GM03348 (cell line): ENCODE results near the gene ENO1.
"Not testable (repeated sequence)": the region's sequence is repeated elsewhere in the genome, so short reads cannot be mapped to it uniquely, and the experiment has no call there.

Experiments
- DNase-seq: peaks from one replicate; pipeline ENCODE4 v3.0.0; 2012; ENCODE audit warnings: low spot score

ENO1 gene

GRCh38 chr1:8845104-8846097, 33.1 kb downstream of the ENO1 start:
- no peak for DNase-seq

DNA sequence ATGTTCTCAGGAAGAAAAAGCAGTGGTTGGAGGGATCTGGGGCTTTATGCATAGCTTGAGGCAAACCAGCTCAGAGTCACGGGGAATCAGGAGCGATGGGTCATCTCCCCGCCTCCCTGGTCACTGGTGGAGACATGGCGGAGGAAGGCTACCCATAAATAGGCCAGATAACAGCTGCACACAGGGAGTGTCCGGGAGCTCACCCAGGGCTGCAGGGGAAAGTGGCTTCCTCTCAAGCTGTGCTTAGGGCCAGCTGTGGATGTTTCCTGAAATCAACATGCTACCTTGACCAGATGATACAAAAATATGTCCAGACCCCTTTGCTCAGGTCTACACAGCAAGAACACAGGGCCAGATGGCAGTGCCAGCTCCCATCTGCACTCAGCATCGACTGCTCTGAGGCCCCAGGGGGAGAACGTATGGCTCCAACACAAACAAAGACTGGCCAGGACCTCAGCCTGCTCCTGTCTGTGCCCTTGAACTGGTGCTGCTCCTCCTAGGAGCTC, 33.9 kb downstream of the ENO1 start:
- no peak for DNase-seq

GRCh38 chr1:8841395-8841794, 37.1 kb downstream of the ENO1 start:
- DNase-seq = no peak

DNA sequence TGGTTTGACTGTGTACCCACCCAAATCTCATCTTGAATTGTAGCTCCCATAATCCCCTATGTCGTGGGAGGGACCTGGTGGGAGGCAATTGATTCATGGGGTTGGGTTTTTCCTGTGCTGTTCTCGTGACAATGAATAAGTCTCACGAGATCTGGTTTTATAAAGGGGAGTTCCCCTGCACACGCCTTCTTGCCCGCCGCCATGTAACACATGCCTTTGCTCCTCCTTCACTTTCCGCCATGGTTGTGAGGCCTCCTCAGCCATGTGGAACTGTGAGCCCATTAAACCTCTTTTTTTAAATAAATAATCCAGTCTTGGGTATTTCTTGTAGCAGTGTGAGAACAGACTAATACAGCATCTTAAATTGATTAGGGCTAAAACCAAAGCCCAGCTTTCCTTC, 38.5 kb downstream of the ENO1 start:
- no peak for DNase-seq

DNA sequence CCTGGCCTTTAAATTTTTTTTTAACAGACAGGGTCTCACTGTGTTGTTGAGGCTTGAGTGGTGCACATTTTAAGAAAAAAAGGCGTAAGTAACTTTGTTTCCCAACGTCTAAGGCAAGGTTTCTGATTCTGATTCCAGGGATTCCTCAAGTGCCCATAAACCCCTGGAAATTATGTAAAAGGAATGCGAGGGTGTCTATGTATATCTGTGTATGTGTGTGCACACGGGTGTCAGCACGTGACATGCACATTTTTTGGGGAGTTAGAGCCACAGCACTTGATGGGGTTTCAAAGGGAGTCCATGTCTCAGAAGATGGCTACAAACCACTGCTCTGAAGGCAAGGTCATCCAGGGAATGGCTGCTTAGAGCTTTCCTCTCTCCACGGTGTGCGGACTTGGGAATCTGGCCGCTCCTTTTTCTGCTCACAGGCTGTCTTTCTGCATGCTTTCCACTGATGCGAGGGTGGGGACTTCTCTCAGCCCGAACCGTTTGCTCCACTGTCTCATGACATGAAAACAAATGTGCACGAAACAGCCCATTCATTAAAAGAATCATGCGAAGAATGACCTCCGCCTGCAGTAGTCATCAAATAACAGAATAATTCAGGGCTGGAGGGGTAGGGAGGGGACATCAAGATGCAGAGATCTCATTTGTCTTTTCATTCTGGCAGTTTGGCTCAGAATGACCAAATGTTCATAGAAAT, 42.4 kb downstream of the ENO1 start:
- peak; percentile 27 for DNase-seq

GRCh38 chr1:8831340-8831739, 47.1 kb downstream of the ENO1 start:
- no peak for DNase-seq

GRCh38 chr1:8830732-8831131, 47.8 kb downstream of the ENO1 start:
- not testable (repeated sequence) for DNase-seq

GRCh38 chr1:8825985-8826481, 52.5 kb downstream of the ENO1 start:
- peak; percentile 89 for DNase-seq

DNA sequence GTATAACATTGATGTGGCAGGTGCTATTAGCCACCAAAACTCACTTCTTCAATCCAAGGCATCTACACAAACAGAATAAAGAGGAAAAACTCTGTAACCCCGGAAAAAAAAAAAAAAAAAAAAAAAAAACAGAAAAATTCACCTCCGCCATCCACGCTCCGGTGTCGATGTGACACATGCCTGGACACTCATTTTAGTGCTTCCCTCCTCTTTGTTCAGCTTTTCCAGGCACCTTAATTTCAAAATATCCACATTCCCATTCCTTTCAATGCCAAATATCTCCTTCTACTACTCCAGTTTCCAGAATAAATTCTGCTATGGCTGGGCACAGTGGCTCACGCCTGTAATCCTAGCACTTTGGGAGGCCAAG, 55.2 kb downstream of the ENO1 start:
- no peak for DNase-seq

DNA sequence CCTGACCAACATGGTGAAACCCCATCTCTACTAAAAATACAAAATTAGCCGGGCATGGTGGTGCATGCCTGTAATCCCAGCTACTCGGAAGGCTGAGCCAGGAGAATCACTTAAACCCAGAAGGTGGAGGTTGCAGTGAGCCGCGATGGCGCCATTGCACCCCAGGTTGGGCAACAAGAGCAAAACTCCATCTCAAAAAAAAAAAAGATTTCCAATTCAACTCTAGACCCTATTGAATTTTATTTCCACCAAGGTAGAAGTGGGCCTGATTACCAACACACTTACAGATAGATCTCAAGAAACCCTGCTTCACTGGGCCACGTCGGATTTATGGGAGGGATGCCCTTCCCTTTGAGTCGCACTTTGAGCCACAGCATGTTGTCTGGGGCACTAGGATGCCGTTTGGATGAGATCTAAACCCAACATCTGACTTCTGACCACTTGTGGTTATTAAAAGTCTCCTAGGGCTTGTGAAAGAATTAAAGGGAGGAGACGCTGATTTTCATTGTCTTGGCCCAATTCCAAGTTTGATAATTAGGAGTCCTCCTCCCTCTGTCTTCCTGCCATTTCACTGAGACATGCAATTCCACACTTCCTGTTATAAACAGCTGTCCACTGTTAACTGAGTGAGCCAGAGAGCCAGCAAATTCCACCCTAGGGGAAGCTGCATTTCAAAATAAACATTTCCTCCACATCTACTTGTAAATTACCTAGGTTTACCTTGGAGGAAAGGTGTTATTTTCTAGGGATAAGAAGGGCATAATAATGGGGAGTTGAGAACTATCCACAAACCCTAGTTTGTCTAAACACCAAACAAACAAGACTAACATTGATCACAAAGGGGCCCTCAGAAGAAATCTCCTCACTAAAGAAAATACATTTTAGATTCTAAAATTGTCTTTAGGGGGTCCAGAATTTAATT, 55.9 kb downstream of the ENO1 start:
- DNase-seq = peak; percentile 85

GRCh38 chr1:8821084-8821483, 57.4 kb downstream of the ENO1 start:
- DNase-seq = no peak

DNA sequence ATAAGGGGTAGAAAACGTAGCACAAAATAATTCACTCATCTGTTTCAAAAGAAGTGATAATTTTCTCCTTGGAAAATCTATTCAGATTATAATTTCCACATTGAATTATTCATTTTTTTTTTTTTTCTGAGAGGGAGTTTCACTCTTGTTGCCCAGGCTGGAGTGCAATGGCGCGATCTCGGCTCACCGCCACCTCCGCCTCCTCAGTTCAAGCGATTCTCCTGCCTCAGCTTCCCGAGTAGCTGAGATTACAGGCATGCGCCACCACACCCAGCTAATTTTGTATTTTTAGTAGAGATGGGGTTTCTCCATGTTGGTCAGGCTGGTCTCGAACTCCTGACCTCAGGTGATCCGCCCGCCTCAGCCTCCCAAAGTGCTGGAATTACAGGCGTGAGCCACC, 59.7 kb downstream of the ENO1 start:
- not testable (repeated sequence) for DNase-seq

DNA sequence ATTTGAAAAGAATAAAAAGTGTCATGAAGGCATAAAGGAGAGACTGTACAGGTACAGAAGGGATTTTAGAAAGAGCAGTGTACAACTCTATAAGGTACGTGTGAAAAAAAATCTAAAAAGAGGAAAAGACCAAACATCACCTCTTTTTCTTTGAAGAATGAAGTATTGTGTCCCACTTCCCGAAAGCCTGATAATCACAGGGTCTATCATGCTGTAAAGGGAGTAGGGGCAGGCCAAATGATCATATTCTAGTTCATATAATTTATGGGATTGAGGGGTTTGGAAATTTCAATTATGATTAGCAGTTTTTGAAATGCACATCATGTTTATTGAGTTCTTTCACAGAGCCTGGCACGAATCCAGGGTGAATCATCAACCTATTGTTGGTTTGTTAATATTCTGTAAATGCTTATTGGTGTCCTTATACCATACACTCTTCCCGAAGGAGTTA, 60.1 kb downstream of the ENO1 start:
- DNase-seq = peak; percentile 44

GRCh38 chr1:8817412-8818324, 60.8 kb downstream of the ENO1 start, which contains the start of gene RERE:
Gene RERE, minus strand, starts transcription at chr1:8817640.
- DNase-seq = peak; percentile 100

DNA sequence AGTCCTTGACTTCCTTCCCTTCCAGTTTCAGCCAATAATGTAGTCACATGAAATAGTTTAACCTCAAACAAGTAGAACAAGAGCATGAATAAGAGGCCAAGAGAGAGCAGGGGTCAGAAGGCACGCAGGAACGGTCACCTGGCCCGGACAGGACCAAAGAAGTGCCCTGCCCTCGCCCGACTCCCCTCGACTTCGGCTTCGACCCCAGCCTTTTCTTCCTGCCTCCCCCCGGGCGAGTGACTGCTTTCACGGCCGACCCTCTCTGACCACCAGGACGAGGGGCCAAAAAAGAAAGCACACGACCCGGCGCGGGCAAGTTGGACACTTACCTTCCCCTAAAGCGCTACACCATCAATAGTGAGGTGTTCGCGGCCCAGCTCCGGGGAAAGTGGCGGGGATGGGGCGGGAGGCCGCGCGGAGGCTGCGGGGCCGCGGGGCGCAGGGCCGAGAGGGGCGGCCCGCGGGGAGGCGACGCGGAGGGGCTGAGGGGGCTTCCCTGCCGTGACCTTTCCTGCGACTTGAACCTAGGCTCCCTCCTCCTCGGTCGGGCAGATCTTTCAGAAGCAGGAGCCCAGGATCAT, 61.6 kb downstream of the ENO1 start:
- peak; percentile 29 for DNase-seq

GRCh38 chr1:8816264-8816663, 62.2 kb downstream of the ENO1 start:
- DNase-seq = peak; percentile 18

- DNase-seq = no peak
These were observed 62.8 kb downstream of the ENO1 start for GRCh38 chr1:8815582-8816151.

DNA sequence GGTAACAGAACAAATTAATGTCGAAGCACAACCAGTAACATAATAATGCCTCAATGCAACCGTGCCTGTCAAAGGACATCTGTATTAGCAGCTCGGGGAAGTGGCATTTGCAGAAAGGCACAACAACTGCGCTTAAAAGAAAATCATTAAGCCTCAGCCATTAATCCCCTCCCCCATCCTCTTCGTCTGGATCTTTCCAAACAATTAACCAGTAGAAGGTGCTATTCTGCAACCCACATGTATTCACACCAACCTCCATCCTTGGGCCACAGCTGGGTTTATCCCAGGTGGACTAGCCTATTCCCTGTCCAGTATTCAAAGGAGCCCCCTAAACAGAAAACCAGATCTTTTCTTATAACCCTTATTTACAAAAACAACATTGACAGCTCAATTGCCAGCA, 63.6 kb downstream of the ENO1 start:
- no peak for DNase-seq

- no peak for DNase-seq
These were observed 64.5 kb downstream of the ENO1 start for GRCh38 chr1:8813991-8814390.
